Forelimb muscle (tissue), 1 donor: ENCODE results near the gene CFAP65. TPM values are rescaled to one million over a fixed set of nuclear protein-coding genes. Genes with fewer than 3 reads are reported as not detected.

Experiments used
- DNase-seq: peaks from one replicate; pipeline ENCODE4 v3.0.0-alpha.2; 2013; ENCODE audit warnings: low read depth
- polyA plus RNA-seq: library from polyadenylated mRNA; unstranded; fragments of 120-200 nt; gene quantifications from one replicate; pipeline ENCODE4 v1.2.1, GENCODE V29; 2013; ENCODE audit not compliant: insufficient read length

CFAP65 gene
- polyA plus RNA-seq, 1 donor = not detected

DNA sequence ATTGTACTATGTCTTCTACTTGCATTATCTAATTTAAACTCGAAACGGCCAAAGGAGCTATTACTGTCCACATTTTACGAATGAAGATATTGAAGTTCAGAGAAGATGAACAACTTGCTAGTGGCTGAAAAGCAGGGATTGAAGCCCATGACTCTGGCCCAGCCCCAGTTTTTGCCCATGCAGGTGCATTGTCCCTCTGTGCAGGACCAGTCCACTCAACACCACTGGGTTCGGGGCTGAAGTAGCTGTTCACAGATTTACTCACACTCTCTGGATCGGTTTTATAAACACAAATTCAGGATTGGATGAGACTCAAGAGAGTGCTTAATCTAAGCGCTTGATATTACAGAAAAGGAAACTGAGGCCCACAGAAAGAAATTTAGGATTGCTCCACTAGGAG is 20.8 kb upstream of the CFAP65 start:
- DNase-seq = no peak

DNA sequence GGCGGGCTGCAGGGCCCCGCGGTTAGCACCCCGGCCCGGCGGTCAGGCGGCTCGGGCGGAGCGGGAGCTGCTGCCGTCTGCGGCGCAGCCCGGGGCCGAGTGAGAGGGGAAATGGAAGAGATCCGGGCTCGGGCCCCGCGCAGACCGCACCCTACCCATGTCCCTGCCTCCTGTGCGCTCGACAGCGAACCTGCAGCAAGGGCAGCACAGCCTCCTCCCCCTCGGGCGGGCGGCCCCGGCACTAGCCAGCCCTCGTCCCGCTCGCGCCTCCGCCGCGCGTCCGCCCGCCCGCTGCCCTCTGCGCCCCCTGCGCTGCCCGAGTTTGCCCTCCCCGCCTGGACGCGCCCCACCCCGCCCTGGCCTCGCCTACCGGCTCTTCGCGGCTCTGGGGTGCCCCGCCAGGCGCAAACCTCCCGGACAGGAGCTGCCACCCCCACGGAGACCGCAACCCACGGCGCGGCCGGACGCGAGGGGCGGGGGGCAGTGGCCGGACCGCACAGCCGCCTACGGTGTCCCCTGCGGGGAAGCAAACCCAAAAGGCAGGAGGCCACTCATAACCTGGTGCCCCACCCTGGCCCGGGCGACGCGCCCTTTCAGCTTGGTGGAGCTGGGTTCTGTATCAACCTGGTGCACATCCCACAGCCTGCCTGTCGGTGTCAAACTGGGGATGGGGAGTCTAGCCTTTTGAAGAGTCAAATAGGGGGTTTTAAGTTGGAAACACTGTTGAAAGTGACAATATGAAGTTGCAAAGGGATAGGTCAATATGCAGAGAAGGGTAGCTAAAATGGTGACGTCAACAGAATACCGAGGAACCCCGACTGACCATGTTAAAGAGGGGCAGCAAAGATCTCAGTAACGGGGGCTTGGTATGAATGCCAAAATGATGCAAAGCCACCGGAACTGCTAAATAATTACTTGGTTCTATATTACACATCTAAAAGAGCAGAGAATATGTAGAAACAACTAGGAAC is 19.8 kb upstream of the CFAP65 start, which contains the start of gene IHH:
Gene IHH, minus strand, starts transcription at position 101 of the 971 bp plus-strand sequence. CDS start 454 bp downstream, outside the sequence.
- no peak for DNase-seq

GRCh38 chr2:219059725-219060682 is 18.7 kb upstream of the CFAP65 start:
- no peak for DNase-seq

- DNase-seq = no peak
Observed at GRCh38 chr2:219059375-219059724, 18.0 kb upstream of the CFAP65 start.

GRCh38 chr2:219058541-219059374 is 17.4 kb upstream of the CFAP65 start:
- DNase-seq = no peak

- no peak for DNase-seq
Observed at GRCh38 chr2:219057709-219058540, 16.6 kb upstream of the CFAP65 start.

GRCh38 chr2:219056896-219057708 is 15.8 kb upstream of the CFAP65 start:
- no peak for DNase-seq

GRCh38 chr2:219056176-219056895 is 15.0 kb upstream of the CFAP65 start:
- DNase-seq = no peak

DNA sequence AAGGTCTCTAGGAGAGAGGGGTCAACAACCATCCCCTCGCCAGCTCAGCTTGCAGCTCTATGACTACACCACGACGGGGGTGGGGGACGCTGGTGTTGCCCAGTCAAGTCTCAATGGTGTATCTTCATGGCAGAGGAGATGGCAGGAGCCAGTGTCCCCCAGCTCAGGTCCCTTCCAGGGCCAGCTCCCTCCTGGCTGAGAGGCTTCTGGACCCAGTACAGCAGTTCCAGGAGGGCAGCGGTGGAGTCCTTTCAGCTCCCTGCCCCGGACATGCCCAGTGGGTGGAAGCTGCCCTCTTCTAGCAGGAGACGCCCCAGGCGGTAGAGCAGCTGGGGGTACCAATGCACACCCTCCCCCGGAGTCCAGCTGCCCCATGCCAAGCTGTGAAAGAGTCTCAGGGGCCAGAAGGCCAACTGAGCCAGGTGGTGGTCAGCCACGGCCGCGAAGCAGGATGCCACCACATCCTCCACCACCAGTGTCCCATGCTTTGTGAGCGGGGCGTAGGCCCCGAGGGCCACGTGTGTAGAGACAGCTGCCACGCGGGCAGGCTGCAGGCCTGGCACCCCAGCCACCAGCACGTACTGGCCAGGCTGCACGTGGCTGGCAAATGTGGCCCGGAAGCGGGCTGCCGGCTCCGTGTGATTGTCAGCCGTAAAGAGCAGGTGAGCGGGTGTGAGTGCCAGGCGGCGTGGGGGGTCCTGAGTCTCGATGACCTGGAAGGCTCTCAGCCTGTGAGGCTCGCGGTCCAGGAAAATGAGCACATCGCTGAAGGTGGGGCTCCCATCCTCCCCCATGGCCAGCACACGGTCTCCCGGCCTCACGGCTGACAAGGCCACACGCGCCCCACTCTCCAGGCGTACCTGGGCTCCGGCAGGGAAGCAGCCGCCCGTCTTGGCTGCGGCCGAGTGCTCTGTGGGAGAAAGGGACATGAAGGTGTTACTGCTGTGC is 13.9 kb upstream of the CFAP65 start:
- no peak for DNase-seq

DNA sequence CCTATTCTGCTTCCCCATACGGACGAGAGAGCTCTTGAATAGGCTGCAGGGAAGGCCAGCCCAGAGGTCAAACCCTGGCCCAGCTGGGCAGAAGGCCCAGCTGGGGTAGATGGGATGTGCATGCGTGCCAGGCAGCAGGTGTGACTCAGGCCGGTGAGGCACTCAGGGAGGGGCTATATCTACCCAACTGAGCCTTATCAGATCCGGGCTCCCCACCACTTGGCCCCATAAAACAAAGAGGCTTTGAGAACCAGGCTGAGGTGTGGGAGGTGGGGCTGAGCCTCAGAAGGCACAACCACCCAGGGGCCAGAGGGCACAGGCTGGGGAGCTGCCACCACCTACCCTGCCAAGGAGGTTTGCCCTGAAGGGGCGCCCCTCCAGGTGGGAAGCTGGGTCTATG is 8.0 kb upstream of the CFAP65 start:
- DNase-seq = no peak

- peak; percentile 11 for DNase-seq
Observed at GRCh38 chr2:219045937-219046550, 4.7 kb upstream of the CFAP65 start.

DNA sequence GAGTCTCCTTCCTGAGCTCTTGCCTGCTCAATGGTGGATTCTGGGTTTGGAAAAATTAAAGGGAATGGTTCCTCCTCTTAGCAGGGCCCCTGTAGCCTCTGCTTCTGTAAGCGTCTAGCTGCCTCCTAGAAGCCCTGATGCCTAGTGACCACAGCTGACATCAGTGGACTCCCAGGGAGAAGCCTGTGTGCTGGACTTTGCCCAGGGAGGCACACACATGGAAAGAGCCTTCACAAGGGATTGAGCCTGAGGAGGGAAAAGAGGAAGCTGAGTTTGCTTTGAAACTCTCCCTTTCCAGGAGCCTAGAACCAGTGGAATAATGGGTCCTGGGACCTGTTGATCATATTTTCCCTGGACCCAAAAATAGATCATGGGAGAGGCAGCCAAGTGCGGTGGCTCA is 1.4 kb upstream of the CFAP65 start:
- DNase-seq = no peak

DNA sequence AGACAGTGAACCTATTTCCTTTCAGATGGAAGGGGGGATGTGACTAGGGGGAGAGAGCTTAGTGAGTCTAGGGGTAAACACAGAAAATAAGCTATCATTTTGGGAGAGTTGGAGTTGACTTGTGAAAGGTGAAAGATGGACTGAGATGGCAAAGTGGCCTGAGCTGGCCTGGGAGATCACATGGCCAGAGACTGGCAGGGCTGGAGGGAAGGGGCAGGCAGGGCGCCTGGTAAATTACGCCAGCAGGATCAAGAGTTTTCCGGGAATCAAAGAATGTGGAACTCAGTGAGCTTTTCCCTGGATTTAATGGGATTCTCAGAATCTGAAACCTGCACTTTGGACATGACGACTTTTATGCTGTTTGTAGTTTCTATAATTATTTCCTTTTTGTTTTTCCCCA is 841 bp upstream of the CFAP65 start:
- DNase-seq = no peak

GRCh38 chr2:219038600-219038999 is 2.7 kb downstream of the CFAP65 start:
- DNase-seq = no peak

GRCh38 chr2:219037783-219038499 is 3.4 kb downstream of the CFAP65 start:
- DNase-seq = no peak

- no peak for DNase-seq
Observed at GRCh38 chr2:219035942-219036341, 5.4 kb downstream of the CFAP65 start.

GRCh38 chr2:219034823-219035222 is 6.5 kb downstream of the CFAP65 start:
- DNase-seq = no peak
